Heart right ventricle (tissue), 16 donors: Measurements from ENCODE around the gene DKC1. TPM values are rescaled to one million over a fixed set of nuclear protein-coding genes. Genes with fewer than 3 reads are reported as not detected.

Source experiments
- ATAC-seq, 8 donors: fragments of 200-7000 bp; cut with Tn5 transposase; one replicate each; pipeline ENCODE4 v1.9.1; 2020; ENCODE audit warnings: mild to moderate bottlenecking in 8 of 8, moderate library complexity in 8 of 8, moderate number of reproducible peaks in 1 of 8
- DNase-seq, 2 donors: peaks; one replicate each; pipeline ENCODE4 v3.0.0-alpha.2; 2020
- H3K27ac ChIP-seq, 10 donors: fragments of 200-600 bp; sonication (generic) in 2 of 10; one replicate each; pipeline versions ENCODE4 v1.5.0 to v1.8.0; 2020 to 2022; ENCODE audit warnings: mild to moderate bottlenecking in 3 of 10
- H3K27me3 ChIP-seq, 7 donors: fragments of 200-600 bp; one replicate each; pipeline ENCODE4 v1.8.0; 2021 to 2022; ENCODE audit warnings: mild to moderate bottlenecking in 2 of 7
- H3K36me3 ChIP-seq, 9 donors: fragments of 200-600 bp; sonication (generic) in 1 of 9; one replicate each; pipeline versions ENCODE4 v1.5.0 to v1.8.0; 2020 to 2022; ENCODE audit warnings: mild to moderate bottlenecking in 2 of 9
- H3K4me1 ChIP-seq, 9 donors: fragments of 200-600 bp; sonication (generic) in 1 of 9; one replicate each; pipeline versions ENCODE4 v1.5.0 to v1.8.0; 2020 to 2022; ENCODE audit warnings: mild to moderate bottlenecking in 4 of 9
- H3K4me3 ChIP-seq, 10 donors: fragments of 200-600 bp; sonication (generic) in 2 of 10; one replicate each; pipeline versions ENCODE4 v1.5.0 to v1.8.0; 2020 to 2022; ENCODE audit warnings: mild to moderate bottlenecking in 7 of 10, moderate library complexity in 2 of 10
- H3K9me3 ChIP-seq, 11 donors: fragments of 200-600 bp in 10 of 11; sonication (generic) in 2 of 11; one replicate each; pipeline versions ENCODE4 v1.5.0 to v1.8.0; 2013 to 2022; ENCODE audit warnings: mild to moderate bottlenecking in 2 of 11, control low read depth in 1 of 11, moderate library complexity in 1 of 11
- WGBS, 2 donors: extraction: QIAGEN DNeasy Blood & Tissue Kit; methylation state at CpG; one replicate each; pipeline ENCODE4 v1.1.7; 2013; ENCODE audit warnings: inconsistent platforms in 1 of 2; 5-methylcytosine and 5-hydroxymethylcytosine counted together
- intact Hi-C, 10 donors: fragments of 100-400 bp; cut with DNase I; formaldehyde crosslinking; loops; one replicate each; pipeline versions ENCODE4 v1.11.1 to v1.14.2; 2022
- polyA plus RNA-seq, 2 donors: library from polyadenylated mRNA; stranded (reverse); fragments of 200-250 nt; gene quantifications; one replicate each; pipeline ENCODE4 v1.2.3, GENCODE V29; 2013
- total RNA-seq, 10 donors: library from RNA; stranded (reverse); fragmentation: NEBNext Ultra II Directional in 3 of 10; extraction: Animal tissue kit (Norgen Biotek cat#: 25700) in 3 of 10; gene quantifications; one replicate each; pipeline versions ENCODE4 v1.2.1 to v1.2.4, GENCODE V29; 2021 to 2023
- TF ChIP-seq, protein P1 (sequence below), 9 donors: fragments of 200-600 bp; sonication (generic) in 2 of 9; IDR thresholded peaks; one replicate each; pipeline versions ENCODE4 v1.5.0 to v1.8.0; 2021 to 2022; ENCODE audit warnings: antibody characterized with exemption in 9 of 9, mild to moderate bottlenecking in 5 of 9, moderate library complexity in 1 of 9
- donor health status: Arrhythmogenic right ventricular cardiomyopathy.
- donor health status: ischemic (EF 13 %, LVEDD 7.1; RV severe dilation, severe dysfunction).
- donor health status: healthy with polysubstance abuse.
- donor health status: DM: no; HTN: yes; CAD: no.
- donor health status: DM: no; HTN: no; CAD: no.
- donor health status: ischemic (EF 25% LVEDD 6.9; RV normal size, moderate dysfunction).
- donor health status: ischemic (EF 25% LVEDD 5.7; RV mildly dilated, moderate dysfunction).
- donor health status: healthy.
- donor health status: DM: yes; HTN: yes; CAD: no.
- donor health status: Ischemic cardiomyopathy.
- donor health status: ischemic (EF 35%, LVEDD 5.7; RV mildly dilated, moderate dysfunction).
- donor health status: nonischemic (EF 11% LVEDD 7.7; RV severe dilation, severe dysfunction).
- donor health status: DM: yes; HTN: yes; CAD: no.
- donor health status: PGD.
- donor health status: ischemic (EF 29% LVEDD 5.4; RV normal size, mild dysfunction).
- donor health status: nonischemic (EF 23%, LVEDD 6.1; RV moderate dilation, normal function).

DKC1 gene
- total and polyA plus RNA-seq, 12 donors = 18.8 to 31.9 (median 26.0) TPM

DNA sequence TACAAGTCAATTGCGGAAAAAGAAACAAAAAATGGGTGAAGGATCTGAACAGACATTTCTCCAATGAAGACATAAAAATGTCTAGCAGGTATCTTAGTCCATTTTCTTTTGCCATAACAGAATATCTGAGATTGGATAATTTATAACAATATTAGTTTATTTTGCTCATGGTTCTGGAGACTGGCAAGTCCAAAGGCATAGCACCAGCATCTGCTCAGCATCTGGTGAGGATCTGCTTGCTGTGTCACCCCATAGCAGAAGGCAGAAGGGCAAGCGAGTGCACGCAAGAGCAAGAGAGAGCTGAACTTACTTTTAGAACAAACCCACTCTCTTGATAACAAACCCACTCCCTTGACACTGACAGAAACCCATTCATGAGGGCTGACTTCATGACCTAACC, 41.5 kb upstream of the DKC1 start:
- no peak for DNase-seq
- intact Hi-C loops = no loop called here
- Histone ChIP-seq H3K4me1 (peaks cover 0 to 74% (median 45%) of the 10 kb centered on the region in 9 donors), H3K4me3 (no peak overlapping the region), H3K27ac (no peak overlapping the region), H3K27me3 (no peaks in the 10 kb centered on the region), H3K36me3 (peaks cover 0 to under 1% (median 0%) of the 10 kb centered on the region in 9 donors), H3K9me3 (peaks cover 0 to 6% (median 0%) of the 10 kb centered on the region in 11 donors)
- TF ChIP-seq, protein P1, sequence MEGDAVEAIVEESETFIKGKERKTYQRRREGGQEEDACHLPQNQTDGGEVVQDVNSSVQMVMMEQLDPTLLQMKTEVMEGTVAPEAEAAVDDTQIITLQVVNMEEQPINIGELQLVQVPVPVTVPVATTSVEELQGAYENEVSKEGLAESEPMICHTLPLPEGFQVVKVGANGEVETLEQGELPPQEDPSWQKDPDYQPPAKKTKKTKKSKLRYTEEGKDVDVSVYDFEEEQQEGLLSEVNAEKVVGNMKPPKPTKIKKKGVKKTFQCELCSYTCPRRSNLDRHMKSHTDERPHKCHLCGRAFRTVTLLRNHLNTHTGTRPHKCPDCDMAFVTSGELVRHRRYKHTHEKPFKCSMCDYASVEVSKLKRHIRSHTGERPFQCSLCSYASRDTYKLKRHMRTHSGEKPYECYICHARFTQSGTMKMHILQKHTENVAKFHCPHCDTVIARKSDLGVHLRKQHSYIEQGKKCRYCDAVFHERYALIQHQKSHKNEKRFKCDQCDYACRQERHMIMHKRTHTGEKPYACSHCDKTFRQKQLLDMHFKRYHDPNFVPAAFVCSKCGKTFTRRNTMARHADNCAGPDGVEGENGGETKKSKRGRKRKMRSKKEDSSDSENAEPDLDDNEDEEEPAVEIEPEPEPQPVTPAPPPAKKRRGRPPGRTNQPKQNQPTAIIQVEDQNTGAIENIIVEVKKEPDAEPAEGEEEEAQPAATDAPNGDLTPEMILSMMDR (IDR thresholded peaks at IDR 0.05) = no peak
- 92 to 96% methylated on average over 3 of the region's 3 CpGs for WGBS, 2 donors
- no peak for ATAC-seq

DNA sequence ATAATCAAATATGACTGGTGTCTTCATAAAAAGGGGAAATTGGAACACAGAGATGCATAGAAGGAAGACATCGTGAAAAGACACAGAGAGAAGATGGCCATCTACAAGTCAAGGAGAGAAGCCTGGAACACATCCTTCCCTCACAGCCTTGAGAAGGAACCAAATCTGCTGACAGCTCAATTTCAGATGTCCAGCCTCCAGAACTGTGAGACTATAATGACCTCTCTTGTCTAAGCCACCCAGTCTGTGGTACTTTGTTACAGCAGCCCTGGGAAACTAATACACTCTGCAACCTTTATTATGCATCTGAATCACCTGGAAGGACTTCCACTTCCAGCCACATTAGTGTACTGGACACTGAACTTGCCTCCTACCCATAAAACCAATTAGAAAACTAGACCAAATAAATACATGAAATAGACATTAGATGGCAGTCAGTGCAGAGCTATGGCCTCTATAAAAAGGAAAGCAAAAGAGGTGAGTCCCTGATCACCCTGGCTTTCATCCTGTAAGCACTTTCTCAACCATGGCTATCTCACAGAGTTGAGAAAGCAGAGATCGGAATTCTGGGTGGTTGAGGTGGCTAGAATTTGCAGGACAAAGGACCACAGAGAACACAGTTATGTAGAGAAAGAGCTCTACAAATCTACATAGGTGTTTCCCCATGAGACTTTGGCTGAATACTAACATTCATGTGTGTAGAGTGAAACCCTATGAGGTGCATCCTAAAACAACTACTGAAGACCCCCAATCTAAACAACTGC, 37.5 kb upstream of the DKC1 start:
- DNase-seq (no peak), ATAC-seq (no peak)
- no peak overlapping the region for H3K4me3 ChIP-seq
- no peaks in the 10 kb centered on the region for H3K36me3 ChIP-seq
- peaks cover 0 to 6% (median 0%) of the 10 kb centered on the region in 11 donors for H3K9me3 ChIP-seq
- WGBS, 2 donors = 85 to 92% methylated on average over 2 of the region's 2 CpGs
- TF ChIP-seq, protein P1 (IDR thresholded peaks at IDR 0.05) = peak in 3 of 9 donors; percentile 7 to 19 (median 12)
- no peaks in the 10 kb centered on the region for H3K27me3 ChIP-seq
- intact Hi-C loops = no loop called here
- H3K27ac ChIP-seq = peak overlapping the region in 8 of 10 donors; percentile 4 to 90 (median 74)
- peaks cover 11 to 79% (median 52%) of the 10 kb centered on the region in 9 donors for H3K4me1 ChIP-seq

DNA sequence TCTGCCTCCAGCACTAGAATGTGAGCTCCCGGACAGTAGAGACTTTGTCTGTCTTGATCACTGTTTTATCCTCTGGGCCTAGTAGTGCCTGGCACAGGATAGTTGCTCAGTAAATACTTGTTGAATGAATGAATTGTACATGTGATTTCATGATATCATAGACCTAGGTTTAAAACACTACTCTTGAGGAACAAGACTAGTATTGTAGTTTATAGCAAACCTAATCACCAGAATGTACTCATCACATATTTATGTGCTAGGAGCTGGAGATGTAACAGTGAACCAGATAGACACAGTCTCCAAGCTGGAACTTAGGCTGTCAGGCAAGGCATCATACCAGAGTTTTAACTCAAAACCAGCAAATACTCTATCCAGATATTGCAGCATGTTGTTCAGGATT, 35.2 kb upstream of the DKC1 start:
- Histone ChIP-seq H3K36me3 (no peaks in the 10 kb centered on the region), H3K4me3 (peak overlapping the region in 1 of 10 donors; percentile 5), H3K4me1 (peaks cover 20 to 96% (median 74%) of the 10 kb centered on the region in 9 donors), H3K27me3 (no peaks in the 10 kb centered on the region), H3K27ac (peak overlapping the region in 9 of 10 donors; percentile 48 to 90 (median 82)), H3K9me3 (no peaks in the 10 kb centered on the region)
- ATAC-seq (no peak), DNase-seq (no peak)
- 47 to 50% methylated on average over 1 of the region's 1 CpG for WGBS, 2 donors
- intact Hi-C loops = no loop called here
- TF ChIP-seq, protein P1 (IDR thresholded peaks at IDR 0.05) = no peak

DNA sequence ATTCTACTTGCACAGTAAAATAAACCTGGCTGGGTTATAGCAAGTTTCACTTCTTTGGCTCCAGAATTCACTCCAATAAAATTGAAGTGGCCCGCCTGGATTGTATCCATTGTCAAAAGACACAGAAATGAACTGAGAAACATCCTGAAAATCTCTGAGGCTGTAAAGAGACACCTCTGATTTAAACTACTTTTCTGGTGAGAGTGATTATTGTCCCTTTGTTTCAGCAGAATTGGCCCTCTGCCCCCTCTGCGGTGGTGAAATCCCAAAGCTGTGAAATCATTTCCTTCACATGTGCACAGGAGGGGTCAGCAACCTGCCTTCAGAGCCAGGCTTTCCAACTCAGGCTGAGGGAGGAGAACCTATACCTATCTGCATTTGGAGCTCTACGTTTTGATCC, 34.8 kb upstream of the DKC1 start:
- peak; percentile 49 to 72 for DNase-seq
- Histone ChIP-seq H3K4me3 (peak overlapping the region in 1 of 10 donors; percentile 5), H3K27ac (peak overlapping the region; percentile 35 to 90 (median 82)), H3K36me3 (no peaks in the 10 kb centered on the region), H3K4me1 (peaks cover 21 to 100% (median 79%) of the 10 kb centered on the region in 9 donors), H3K27me3 (no peaks in the 10 kb centered on the region), H3K9me3 (no peaks in the 10 kb centered on the region)
- peak; percentile 14 to 75 (median 66) for ATAC-seq
- TF ChIP-seq, protein P1 (IDR thresholded peaks at IDR 0.05) = no peak
- intact Hi-C loops = no loop called here
- 9 to 18% methylated on average over 3 of the region's 3 CpGs for WGBS, 2 donors
